Colonic mucosa (tissue), 2 donors: ENCODE measurements around the gene GTF2H2C. TPM values are rescaled to one million over a fixed set of nuclear protein-coding genes. Genes with fewer than 3 reads are reported as not detected.

Experiments used
- total RNA-seq, 2 donors: library from RNA; stranded (reverse); fragmentation: NEBNext Ultra II Directional in 1 of 2; extraction: Animal tissue kit (Norgen Biotek cat#: 25700) in 1 of 2; gene quantifications; one replicate each; pipeline ENCODE4 v1.2.1, GENCODE V29; 2021
- donor health status: DM: no; HTN: no; CAD: no.
- donor health status: DM: no; HTN: no; CAD: no.

GTF2H2C gene
- total RNA-seq, 2 donors from 2014 or later: 16.0 to 20.2 TPM

Other genes starting within 250 kb of the GTF2H2C start
- gene CCDC125, start 227.4 kb upstream of the GTF2H2C start, total RNA-seq: 10 to 100 TPM; 12.5 to 13.2 TPM
- gene AK6, start 190.7 kb upstream of the GTF2H2C start, total RNA-seq: 10 to 100 TPM; 34.5 to 35.3 TPM
- gene TAF9, start 190.7 kb upstream of the GTF2H2C start, total RNA-seq: 10 to 100 TPM; 53.7 to 60.2 TPM
- gene RAD17, start 190.4 kb upstream of the GTF2H2C start, total RNA-seq: 10 to 100 TPM; 16.7 to 17.9 TPM
- gene MARVELD2, start 145.1 kb upstream of the GTF2H2C start, total RNA-seq: 10 to 100 TPM; 51.0 to 51.2 TPM
- 100 to 1,000 TPM; 115 to 176 TPM for gene OCLN, start 67.4 kb upstream of the GTF2H2C start, total RNA-seq